K562 (cell line): ENCODE measurements around the gene ACOT9.

Experiments used
- HMG20B ChIP-seq: fragments of 250-450 bp; sonication (Bioruptor Pico); IDR thresholded peaks from 2 replicates; pipeline ENCODE4 v1.5.0; 2021; ENCODE audit warnings: mild to moderate bottlenecking
- LARP7 ChIP-seq: fragments of 450-650 bp; IDR thresholded peaks from 2 replicates; pipeline ENCODE4 v1.6.1; 2016
- MEIS2 ChIP-seq: fragments of 450-650 bp; IDR thresholded peaks from 2 replicates; pipeline ENCODE4 v1.6.1; 2014; ENCODE audit warnings: mild to moderate bottlenecking; ENCODE audit not compliant: partially characterized antibody
- POLR2A ChIP-seq: fragments of 450-650 bp; conservative IDR thresholded peaks from 2 replicates; pipeline ENCODE4 v1.6.1; 2016
- PTBP1 ChIP-seq: fragments of 200-400 bp; formaldehyde crosslinking; IDR thresholded peaks from 2 replicates; pipeline ENCODE4 v1.6.1; 2017; ENCODE audit warnings: low read depth, low read length
- SOX6 ChIP-seq: fragments of 450-650 bp; IDR thresholded peaks from 2 replicates; pipeline ENCODE4 v1.6.1; 2014; ENCODE audit warnings: mild to moderate bottlenecking
- XRCC4 ChIP-seq: IDR thresholded peaks from one replicate; pipeline ENCODE4 v1.6.1; 2011; ENCODE audit not compliant: insufficient read depth, insufficient read length; ENCODE audit errors: extremely low read depth
- TF ChIP-seq, protein P1 (sequence below), 2 experiments: fragments of 450-650 bp; formaldehyde crosslinking in 1 of 2; IDR thresholded peaks; 2 replicates each; pipeline versions ENCODE4 v1.4.0 to v1.6.1; 2014 to 2020; ENCODE audit warnings: mild to moderate bottlenecking in 2 of 2, borderline replicate concordance in 1 of 2, low read depth in 1 of 2
- TF ChIP-seq, protein P2 (sequence below): fragments of 450-650 bp; IDR thresholded peaks from 2 replicates; pipeline ENCODE4 v1.6.1; 2016; ENCODE audit warnings: mild to moderate bottlenecking, moderate library complexity
- TF ChIP-seq, protein P3 (sequence below), 3 experiments: IDR thresholded peaks in 2 of 3; conservative IDR thresholded peaks in 1 of 3; 2 replicates each; pipeline ENCODE4 v1.5.1; 2011 to 2012; ENCODE audit warnings: low read length in 3 of 3, mild to moderate bottlenecking in 3 of 3, control low read depth in 2 of 3, improper control_type of control experiment in 1 of 3, inconsistent platforms in 1 of 3, low read depth in 1 of 3, mixed read lengths in 1 of 3, moderate library complexity in 1 of 3; ENCODE audit not compliant: insufficient read depth in 2 of 3

DNA sequence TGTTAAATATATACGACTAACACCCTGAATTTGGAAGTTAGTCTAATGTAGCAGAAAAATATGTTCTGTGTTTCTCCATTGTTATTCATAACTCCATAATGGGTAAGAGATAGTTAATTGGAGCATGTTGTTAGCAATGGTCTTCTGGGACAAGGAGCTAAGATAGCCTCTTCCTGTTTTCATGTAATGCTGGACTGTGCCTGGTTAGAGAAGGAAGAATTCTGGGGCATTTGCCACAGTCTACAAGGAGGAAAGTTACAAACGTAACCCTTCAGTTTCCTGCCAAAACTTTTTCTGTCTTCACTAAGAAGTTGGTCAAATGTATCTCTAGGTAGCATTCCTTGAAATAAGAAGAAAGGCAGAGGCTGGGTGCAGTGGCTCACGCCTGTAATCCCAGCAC is 70.0 kb downstream of the ACOT9 start:
- TF ChIP-seq, protein P1, sequence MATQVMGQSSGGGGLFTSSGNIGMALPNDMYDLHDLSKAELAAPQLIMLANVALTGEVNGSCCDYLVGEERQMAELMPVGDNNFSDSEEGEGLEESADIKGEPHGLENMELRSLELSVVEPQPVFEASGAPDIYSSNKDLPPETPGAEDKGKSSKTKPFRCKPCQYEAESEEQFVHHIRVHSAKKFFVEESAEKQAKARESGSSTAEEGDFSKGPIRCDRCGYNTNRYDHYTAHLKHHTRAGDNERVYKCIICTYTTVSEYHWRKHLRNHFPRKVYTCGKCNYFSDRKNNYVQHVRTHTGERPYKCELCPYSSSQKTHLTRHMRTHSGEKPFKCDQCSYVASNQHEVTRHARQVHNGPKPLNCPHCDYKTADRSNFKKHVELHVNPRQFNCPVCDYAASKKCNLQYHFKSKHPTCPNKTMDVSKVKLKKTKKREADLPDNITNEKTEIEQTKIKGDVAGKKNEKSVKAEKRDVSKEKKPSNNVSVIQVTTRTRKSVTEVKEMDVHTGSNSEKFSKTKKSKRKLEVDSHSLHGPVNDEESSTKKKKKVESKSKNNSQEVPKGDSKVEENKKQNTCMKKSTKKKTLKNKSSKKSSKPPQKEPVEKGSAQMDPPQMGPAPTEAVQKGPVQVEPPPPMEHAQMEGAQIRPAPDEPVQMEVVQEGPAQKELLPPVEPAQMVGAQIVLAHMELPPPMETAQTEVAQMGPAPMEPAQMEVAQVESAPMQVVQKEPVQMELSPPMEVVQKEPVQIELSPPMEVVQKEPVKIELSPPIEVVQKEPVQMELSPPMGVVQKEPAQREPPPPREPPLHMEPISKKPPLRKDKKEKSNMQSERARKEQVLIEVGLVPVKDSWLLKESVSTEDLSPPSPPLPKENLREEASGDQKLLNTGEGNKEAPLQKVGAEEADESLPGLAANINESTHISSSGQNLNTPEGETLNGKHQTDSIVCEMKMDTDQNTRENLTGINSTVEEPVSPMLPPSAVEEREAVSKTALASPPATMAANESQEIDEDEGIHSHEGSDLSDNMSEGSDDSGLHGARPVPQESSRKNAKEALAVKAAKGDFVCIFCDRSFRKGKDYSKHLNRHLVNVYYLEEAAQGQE (IDR thresholded peaks at IDR 0.05; ENCODE audit: borderline replicate concordance) = no peak
- TF ChIP-seq, protein P1 (CRISPR knock-in tag; IDR thresholded peaks at IDR 0.05; ENCODE audit: low read depth) = no peak
- TF ChIP-seq POLR2A (no peak), HMG20B (CRISPR knock-in tag) (no peak), SOX6 (no peak), LARP7 (no peak), PTBP1 (no peak), MEIS2 (no peak), XRCC4 (no peak)
- TF ChIP-seq, protein P2, sequence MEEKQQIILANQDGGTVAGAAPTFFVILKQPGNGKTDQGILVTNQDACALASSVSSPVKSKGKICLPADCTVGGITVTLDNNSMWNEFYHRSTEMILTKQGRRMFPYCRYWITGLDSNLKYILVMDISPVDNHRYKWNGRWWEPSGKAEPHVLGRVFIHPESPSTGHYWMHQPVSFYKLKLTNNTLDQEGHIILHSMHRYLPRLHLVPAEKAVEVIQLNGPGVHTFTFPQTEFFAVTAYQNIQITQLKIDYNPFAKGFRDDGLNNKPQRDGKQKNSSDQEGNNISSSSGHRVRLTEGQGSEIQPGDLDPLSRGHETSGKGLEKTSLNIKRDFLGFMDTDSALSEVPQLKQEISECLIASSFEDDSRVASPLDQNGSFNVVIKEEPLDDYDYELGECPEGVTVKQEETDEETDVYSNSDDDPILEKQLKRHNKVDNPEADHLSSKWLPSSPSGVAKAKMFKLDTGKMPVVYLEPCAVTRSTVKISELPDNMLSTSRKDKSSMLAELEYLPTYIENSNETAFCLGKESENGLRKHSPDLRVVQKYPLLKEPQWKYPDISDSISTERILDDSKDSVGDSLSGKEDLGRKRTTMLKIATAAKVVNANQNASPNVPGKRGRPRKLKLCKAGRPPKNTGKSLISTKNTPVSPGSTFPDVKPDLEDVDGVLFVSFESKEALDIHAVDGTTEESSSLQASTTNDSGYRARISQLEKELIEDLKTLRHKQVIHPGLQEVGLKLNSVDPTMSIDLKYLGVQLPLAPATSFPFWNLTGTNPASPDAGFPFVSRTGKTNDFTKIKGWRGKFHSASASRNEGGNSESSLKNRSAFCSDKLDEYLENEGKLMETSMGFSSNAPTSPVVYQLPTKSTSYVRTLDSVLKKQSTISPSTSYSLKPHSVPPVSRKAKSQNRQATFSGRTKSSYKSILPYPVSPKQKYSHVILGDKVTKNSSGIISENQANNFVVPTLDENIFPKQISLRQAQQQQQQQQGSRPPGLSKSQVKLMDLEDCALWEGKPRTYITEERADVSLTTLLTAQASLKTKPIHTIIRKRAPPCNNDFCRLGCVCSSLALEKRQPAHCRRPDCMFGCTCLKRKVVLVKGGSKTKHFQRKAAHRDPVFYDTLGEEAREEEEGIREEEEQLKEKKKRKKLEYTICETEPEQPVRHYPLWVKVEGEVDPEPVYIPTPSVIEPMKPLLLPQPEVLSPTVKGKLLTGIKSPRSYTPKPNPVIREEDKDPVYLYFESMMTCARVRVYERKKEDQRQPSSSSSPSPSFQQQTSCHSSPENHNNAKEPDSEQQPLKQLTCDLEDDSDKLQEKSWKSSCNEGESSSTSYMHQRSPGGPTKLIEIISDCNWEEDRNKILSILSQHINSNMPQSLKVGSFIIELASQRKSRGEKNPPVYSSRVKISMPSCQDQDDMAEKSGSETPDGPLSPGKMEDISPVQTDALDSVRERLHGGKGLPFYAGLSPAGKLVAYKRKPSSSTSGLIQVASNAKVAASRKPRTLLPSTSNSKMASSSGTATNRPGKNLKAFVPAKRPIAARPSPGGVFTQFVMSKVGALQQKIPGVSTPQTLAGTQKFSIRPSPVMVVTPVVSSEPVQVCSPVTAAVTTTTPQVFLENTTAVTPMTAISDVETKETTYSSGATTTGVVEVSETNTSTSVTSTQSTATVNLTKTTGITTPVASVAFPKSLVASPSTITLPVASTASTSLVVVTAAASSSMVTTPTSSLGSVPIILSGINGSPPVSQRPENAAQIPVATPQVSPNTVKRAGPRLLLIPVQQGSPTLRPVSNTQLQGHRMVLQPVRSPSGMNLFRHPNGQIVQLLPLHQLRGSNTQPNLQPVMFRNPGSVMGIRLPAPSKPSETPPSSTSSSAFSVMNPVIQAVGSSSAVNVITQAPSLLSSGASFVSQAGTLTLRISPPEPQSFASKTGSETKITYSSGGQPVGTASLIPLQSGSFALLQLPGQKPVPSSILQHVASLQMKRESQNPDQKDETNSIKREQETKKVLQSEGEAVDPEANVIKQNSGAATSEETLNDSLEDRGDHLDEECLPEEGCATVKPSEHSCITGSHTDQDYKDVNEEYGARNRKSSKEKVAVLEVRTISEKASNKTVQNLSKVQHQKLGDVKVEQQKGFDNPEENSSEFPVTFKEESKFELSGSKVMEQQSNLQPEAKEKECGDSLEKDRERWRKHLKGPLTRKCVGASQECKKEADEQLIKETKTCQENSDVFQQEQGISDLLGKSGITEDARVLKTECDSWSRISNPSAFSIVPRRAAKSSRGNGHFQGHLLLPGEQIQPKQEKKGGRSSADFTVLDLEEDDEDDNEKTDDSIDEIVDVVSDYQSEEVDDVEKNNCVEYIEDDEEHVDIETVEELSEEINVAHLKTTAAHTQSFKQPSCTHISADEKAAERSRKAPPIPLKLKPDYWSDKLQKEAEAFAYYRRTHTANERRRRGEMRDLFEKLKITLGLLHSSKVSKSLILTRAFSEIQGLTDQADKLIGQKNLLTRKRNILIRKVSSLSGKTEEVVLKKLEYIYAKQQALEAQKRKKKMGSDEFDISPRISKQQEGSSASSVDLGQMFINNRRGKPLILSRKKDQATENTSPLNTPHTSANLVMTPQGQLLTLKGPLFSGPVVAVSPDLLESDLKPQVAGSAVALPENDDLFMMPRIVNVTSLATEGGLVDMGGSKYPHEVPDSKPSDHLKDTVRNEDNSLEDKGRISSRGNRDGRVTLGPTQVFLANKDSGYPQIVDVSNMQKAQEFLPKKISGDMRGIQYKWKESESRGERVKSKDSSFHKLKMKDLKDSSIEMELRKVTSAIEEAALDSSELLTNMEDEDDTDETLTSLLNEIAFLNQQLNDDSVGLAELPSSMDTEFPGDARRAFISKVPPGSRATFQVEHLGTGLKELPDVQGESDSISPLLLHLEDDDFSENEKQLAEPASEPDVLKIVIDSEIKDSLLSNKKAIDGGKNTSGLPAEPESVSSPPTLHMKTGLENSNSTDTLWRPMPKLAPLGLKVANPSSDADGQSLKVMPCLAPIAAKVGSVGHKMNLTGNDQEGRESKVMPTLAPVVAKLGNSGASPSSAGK = no peak
- TF ChIP-seq, protein P3, sequence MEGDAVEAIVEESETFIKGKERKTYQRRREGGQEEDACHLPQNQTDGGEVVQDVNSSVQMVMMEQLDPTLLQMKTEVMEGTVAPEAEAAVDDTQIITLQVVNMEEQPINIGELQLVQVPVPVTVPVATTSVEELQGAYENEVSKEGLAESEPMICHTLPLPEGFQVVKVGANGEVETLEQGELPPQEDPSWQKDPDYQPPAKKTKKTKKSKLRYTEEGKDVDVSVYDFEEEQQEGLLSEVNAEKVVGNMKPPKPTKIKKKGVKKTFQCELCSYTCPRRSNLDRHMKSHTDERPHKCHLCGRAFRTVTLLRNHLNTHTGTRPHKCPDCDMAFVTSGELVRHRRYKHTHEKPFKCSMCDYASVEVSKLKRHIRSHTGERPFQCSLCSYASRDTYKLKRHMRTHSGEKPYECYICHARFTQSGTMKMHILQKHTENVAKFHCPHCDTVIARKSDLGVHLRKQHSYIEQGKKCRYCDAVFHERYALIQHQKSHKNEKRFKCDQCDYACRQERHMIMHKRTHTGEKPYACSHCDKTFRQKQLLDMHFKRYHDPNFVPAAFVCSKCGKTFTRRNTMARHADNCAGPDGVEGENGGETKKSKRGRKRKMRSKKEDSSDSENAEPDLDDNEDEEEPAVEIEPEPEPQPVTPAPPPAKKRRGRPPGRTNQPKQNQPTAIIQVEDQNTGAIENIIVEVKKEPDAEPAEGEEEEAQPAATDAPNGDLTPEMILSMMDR (IDR thresholded peaks at IDR 0.05 in 2 of 3, conservative IDR thresholded peaks at IDR 0.05 in 1 of 3; ENCODE audit: insufficient read depth in 2 of 3, low read depth in 1 of 3, low read length in 3 of 3) = no peak
